Cardiac fibroblast (primary cell): Measurements from ENCODE around the gene NTRK2.
A peak's percentile ranks its signal among the peaks of the same experiment; 100 is the strongest.

ENCODE experiments used
- DNase-seq, 2 donors: peaks; one replicate each; pipeline versions ENCODE4 v3.0.0 to v3.0.0-alpha.2; 2010; ENCODE audit warnings: low read depth in 2 of 2
- H3K4me3 ChIP-seq, 2 donors: replicated peaks in 1 of 2; 1 replicate in 1 of 2; 2 replicates in 1 of 2; pipeline ENCODE4 v1.5.1; 2011; ENCODE audit warnings: low read depth in 2 of 2, low read length in 2 of 2, mild to moderate bottlenecking in 2 of 2, moderate library complexity in 1 of 2
- TF ChIP-seq, protein P1 (sequence below): IDR thresholded peaks from one replicate; pipeline ENCODE4 v1.5.1; 2011; ENCODE audit warnings: low read depth, mild to moderate bottlenecking, low read length, inconsistent platforms

Gene NTRK2

DNA sequence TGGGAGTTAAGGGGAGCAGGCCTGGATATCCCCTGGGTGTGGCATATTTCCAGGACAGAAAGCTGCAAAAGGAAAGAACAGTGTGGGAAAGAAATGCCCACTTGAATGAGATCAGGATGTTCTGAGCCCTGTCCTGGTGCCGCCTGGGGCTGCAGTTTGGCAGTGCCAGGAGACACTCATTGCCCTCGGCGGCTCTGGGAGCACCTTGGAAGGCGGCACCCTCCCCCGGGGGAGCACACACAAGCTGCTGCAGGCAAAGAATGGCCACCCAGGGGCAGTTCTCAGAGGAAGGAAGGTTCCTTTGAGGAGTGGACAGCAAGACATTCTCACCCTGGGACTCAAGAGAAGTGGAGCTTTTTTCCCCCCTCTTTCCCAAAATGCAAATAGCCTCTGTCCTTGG, 305.3 kb downstream of the NTRK2 start:
- TF ChIP-seq, protein P1, sequence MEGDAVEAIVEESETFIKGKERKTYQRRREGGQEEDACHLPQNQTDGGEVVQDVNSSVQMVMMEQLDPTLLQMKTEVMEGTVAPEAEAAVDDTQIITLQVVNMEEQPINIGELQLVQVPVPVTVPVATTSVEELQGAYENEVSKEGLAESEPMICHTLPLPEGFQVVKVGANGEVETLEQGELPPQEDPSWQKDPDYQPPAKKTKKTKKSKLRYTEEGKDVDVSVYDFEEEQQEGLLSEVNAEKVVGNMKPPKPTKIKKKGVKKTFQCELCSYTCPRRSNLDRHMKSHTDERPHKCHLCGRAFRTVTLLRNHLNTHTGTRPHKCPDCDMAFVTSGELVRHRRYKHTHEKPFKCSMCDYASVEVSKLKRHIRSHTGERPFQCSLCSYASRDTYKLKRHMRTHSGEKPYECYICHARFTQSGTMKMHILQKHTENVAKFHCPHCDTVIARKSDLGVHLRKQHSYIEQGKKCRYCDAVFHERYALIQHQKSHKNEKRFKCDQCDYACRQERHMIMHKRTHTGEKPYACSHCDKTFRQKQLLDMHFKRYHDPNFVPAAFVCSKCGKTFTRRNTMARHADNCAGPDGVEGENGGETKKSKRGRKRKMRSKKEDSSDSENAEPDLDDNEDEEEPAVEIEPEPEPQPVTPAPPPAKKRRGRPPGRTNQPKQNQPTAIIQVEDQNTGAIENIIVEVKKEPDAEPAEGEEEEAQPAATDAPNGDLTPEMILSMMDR: no peak
- DNase-seq: no peak
- H3K4me3 ChIP-seq: no peak overlapping the region

DNA sequence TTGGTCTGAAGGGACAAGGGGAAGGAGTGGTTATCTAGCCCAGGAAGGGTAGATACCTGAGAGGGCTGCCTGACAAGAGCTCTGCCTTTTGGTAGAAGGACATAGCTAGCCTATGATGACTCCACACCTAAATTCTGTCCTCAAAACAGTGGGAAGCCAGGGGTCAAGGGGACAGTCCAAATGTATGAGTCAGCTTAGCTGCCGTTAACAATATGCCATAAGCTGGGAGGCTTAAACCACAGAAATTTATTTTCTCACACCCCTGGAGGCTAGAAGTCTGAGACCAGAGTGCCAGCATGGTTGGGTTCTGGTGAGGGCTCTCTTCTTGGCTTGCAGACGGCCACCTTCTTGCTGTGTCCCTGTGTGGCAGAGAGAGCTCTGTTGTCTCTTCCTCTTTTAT, 306.4 kb downstream of the NTRK2 start:
- DNase-seq: no peak
- no peak overlapping the region for H3K4me3 ChIP-seq
- TF ChIP-seq, protein P1: no peak

DNA sequence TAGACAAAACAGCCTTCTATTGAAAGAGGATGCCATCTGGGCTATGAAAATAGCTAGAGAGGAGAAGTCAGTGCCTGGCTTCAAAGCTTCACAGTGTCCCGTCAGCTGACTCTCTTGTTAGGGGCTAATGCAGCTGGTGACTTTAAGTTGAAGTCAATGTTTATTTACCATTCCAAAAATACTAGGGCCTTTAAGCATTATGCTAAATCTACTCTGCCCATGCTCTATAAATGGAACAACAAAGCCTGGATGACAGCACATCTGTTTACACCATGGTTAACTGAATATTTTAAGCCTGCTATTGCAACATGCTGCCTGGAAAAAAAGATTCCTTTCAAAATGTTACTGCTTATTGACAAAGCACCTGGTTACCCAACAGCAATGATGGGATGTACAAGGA, 309.1 kb downstream of the NTRK2 start:
- H3K4me3 ChIP-seq: no peak overlapping the region
- TF ChIP-seq, protein P1: no peak
- no peak for DNase-seq

DNA sequence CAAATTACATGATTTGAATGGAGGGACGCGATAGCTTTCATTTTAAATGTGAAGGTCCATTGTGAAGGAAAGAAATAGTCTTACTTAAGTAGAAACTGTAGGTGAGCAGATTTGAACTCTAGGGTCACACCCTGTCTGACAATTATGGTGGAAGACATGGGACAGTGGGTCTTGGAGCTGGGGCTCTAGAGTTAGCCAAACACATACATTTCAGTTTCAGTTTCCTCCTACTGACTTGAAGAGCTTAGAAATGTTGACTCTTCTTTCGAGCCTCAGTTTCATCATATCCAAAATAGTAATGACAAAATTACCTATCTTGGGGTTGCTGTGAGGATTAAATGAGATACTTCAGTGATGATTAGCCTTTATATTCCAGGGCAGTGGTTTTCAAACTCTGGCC, 314.2 kb downstream of the NTRK2 start:
- no peak overlapping the region for H3K4me3 ChIP-seq
- TF ChIP-seq, protein P1: no peak

DNA sequence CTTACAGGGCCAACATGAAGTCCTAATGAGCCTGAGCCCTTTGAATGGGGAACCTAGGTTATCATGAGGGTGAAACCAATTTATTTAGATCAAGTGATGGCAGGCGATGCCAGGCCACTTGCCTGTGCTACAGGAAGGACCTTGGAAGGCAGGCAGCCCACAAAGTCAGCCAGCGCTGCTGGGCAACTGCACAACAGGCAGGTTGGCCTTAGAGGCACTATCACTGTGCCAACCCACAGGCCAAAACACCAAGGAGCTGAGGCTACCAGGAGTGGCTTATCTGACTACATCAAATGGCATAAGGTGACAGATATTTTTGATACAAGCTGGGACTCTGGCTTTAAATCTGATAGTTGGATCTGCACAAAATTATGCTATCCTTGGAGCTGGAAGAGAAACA, 319.1 kb downstream of the NTRK2 start:
- TF ChIP-seq, protein P1: no peak
- no peak overlapping the region for H3K4me3 ChIP-seq
- no peak for DNase-seq

More for the DNA sequence above, 314.2 kb downstream of the NTRK2 start:
- no peak for DNase-seq

DNA sequence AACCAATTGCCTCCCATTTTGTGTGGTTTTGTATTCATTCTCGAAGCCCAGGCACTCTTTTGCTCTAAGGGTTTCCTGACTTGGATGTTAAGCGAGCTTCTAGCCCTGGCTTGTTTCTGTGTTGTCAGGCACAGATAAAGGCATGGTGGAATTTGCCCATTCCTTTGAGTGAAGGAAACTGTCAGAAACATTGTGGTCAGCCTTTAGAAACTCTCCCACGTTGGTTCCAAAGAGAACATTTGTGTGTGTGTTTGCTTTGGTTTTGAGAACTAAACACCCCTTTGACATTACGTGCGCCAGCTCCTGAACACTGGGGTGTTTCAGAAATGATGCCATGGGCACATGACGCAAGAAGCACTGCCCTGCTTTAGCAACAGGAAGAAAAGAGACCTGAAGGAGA, 320.9 kb downstream of the NTRK2 start:
- TF ChIP-seq, protein P1: no peak
- H3K4me3 ChIP-seq: no peak overlapping the region
- peak in 1 of 2 donors; percentile 4 for DNase-seq

DNA sequence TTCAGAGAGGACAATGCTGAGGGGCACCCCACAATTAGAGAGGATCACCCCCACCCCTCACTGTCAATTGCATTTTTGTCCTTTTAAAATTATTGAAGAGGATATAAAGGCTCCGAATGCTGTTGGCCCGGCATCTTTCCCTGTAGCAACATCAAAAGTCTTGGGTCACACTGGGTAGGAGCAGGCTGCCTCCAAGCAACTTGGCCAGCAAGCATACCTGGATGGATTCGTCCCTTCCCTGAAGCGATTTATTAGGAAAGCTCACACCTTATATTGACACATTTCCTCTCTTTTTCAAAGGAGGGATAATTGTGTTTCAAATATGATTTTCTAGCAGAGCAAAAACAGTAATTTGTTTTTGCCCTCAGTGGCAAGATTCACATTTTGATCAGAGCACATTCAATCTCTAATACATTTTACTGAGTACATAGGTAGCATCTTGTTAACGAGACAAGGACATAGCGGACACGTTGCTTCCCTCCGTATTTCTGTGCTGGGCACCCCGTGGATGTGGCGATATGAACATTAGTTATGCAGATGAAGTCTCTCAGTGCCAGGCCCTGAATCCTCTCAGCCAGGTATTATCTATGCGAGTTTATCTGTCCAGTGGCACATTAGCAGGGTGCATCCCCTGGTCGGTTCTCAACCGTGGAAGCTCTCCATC, 321.5 kb downstream of the NTRK2 start:
- DNase-seq: no peak
- no peak overlapping the region for H3K4me3 ChIP-seq
- TF ChIP-seq, protein P1: no peak
